Stimulated activated naive CD8-positive, alpha-beta T cell treated with anti-CD3 and anti-CD28 coated beads, Interleukin-15, amount 100 ng/mL, for 72 hours (primary cell): ENCODE data around the gene SLFN13.
A peak's percentile ranks its signal among the peaks of the same experiment; 100 is the strongest.
"Not testable (repeated sequence)": the region's sequence is repeated elsewhere in the genome, so short reads cannot be mapped to it uniquely, and the experiment has no call there.

Experiments used
- ATAC-seq: fragments of 150-1000 bp; cut with Tn5 transposase; 2 replicates; pipeline ENCODE4 v1.10.0; 2021; ENCODE audit warnings: mild to moderate bottlenecking, moderate library complexity
- DNase-seq, 2 donors: peaks; one replicate each; pipeline ENCODE4 v3.0.0; 2021 to 2022
- H3K27ac Mint-ChIP-seq, 2 donors: one replicate each; pipeline ENCODE4 v1.8.0; 2022; ENCODE audit warnings: mild to moderate bottlenecking in 2 of 2, mixed read lengths in 2 of 2, moderate library complexity in 2 of 2
- H3K27me3 Mint-ChIP-seq: one replicate; pipeline ENCODE4 v1.8.0; 2022; ENCODE audit warnings: mixed read lengths
- H3K4me1 Mint-ChIP-seq: one replicate; pipeline ENCODE4 v1.8.0; 2022; ENCODE audit warnings: mild to moderate bottlenecking, mixed read lengths
- H3K4me3 Mint-ChIP-seq, 2 donors: one replicate each; pipeline ENCODE4 v1.8.0; 2022; ENCODE audit warnings: mild to moderate bottlenecking in 2 of 2, mixed read lengths in 2 of 2, moderate library complexity in 1 of 2
- H3K9me3 Mint-ChIP-seq, 2 donors: one replicate each; pipeline ENCODE4 v1.8.0; 2022; ENCODE audit warnings: mixed read lengths in 2 of 2

SLFN13 gene

DNA sequence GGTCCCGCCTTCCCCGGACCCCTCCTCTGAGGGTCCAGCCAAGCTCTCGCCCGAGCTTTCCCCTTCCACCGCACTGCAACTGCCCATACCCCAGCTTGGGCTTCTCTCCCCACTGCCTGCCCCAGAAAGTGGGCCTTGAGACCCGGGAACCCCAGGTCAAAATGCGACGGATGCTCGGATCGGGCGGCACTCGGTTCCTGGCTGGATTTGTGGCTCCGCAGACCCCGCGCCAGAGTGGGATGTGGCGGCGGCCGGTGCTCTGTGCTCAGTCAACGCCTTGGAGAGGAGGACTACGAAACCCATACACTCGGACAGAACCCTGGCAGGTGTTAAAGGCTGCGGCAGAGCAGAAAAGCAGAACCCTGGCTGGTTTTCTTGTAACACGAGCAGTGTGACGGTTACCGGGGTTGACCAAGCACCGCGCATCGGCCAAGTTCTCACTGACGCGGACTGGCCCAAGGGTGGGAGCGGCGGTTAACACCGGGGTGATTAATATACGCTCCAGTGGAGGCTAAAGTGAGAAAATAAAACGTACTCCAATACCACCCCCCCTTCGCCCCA lies 885 bp upstream of the SLFN13 start:
- DNase-seq (no peak), ATAC-seq (no peak)
- H3K4me3 Mint-ChIP-seq = peak overlapping the region in 1 of 2 donors; percentile 27
- H3K27ac Mint-ChIP-seq = no peak overlapping the region
- peaks cover 0 to 2% of the 10 kb centered on the region in 2 donors for H3K9me3 Mint-ChIP-seq
- peaks cover 36% of the 10 kb centered on the region for H3K4me1 Mint-ChIP-seq
- no peaks in the 10 kb centered on the region for H3K27me3 Mint-ChIP-seq

GRCh38 chr17:35448899-35449227 lies 297 bp upstream of the SLFN13 start:
- peak overlapping the region in 1 of 2 donors; percentile 48 for H3K27ac Mint-ChIP-seq
- H3K9me3 Mint-ChIP-seq = no peaks in the 10 kb centered on the region
- peaks cover 36% of the 10 kb centered on the region for H3K4me1 Mint-ChIP-seq
- H3K4me3 Mint-ChIP-seq = peak overlapping the region; percentile 76 to 79
- no peak for DNase-seq
- no peak for ATAC-seq
- H3K27me3 Mint-ChIP-seq = no peaks in the 10 kb centered on the region

- Mint-ChIP-seq H3K27ac (peak overlapping the region in 1 of 2 donors; percentile 12), H3K27me3 (no peaks in the 10 kb centered on the region), H3K4me1 (peaks cover 36% of the 10 kb centered on the region), H3K4me3 (peak overlapping the region; percentile 76 to 79), H3K9me3 (no peaks in the 10 kb centered on the region)
- ATAC-seq (no peak), DNase-seq (no peak)
Measured at GRCh38 chr17:35447499-35447898, 1.1 kb downstream of the SLFN13 start.

DNA sequence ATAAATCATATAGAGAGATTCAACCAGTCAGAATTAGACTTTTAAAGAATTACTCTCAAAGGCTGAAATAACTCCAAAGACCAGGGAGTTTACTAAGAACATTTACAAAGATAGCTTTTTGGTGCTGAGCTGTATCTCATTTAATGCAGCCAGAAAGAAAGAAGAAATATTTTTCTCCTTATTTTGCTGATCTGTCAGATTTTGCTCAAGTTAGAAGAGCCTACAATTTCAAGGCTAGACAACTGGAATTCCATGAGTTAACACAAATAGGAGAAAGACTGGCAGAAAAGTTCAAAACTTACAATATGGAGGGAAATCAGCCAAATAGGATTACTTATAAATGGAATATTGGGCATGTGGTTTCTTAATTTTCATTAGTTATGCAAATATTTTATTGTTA lies 10.1 kb downstream of the SLFN13 start:
- no peak for ATAC-seq
- no peak for DNase-seq
- Mint-ChIP-seq H3K4me3 (no peak overlapping the region), H3K4me1 (peaks cover 13% of the 10 kb centered on the region), H3K27me3 (no peaks in the 10 kb centered on the region), H3K27ac (no peak overlapping the region), H3K9me3 (no peaks in the 10 kb centered on the region)

DNA sequence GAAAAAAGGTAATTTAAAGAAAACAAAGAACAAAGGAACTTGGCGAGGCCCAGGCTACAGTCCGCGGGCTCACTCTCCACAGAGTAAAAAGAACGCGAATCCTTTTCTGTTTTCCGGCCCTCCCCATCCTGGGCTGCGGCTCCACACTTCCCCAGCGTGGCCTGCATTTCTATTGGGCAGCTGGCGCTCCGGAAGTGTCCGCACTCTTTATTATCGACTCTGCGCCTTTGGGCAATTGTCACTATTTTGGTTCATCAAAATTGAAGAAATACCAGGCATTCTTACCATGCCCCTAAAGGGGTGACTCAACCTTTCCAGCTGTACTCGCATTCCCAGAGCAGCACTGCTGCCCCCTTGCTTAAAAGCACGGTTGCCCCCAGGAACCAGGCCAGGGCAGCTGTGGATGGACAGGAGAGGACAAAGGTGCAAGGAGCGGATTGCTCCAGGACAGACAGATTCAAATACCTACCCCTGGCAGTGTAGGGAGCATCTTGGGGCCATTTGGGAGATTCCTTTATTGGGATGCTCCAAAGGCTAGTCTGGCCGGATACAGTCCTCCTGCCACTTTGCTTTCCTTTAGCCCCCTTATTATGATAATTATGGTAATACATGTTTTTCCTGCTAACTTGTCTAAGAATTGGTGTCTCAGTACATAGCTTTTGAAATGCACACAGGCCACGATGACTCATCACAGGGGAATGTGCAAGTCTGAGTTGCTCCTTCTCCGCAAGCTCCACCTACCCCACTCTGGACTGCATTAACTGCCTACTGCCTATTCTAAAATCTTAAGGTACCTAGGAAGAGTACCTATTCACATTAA lies 15.3 kb downstream of the SLFN13 start:
- H3K27me3 Mint-ChIP-seq = no peaks in the 10 kb centered on the region
- DNase-seq (peak; percentile 58 to 75), ATAC-seq (peak; percentile 93)
- peak overlapping the region; percentile 96 to 97 for H3K4me3 Mint-ChIP-seq
- peak overlapping the region; percentile 96 to 98 for H3K27ac Mint-ChIP-seq
- peaks cover 64% of the 10 kb centered on the region for H3K4me1 Mint-ChIP-seq
- no peaks in the 10 kb centered on the region for H3K9me3 Mint-ChIP-seq

DNA sequence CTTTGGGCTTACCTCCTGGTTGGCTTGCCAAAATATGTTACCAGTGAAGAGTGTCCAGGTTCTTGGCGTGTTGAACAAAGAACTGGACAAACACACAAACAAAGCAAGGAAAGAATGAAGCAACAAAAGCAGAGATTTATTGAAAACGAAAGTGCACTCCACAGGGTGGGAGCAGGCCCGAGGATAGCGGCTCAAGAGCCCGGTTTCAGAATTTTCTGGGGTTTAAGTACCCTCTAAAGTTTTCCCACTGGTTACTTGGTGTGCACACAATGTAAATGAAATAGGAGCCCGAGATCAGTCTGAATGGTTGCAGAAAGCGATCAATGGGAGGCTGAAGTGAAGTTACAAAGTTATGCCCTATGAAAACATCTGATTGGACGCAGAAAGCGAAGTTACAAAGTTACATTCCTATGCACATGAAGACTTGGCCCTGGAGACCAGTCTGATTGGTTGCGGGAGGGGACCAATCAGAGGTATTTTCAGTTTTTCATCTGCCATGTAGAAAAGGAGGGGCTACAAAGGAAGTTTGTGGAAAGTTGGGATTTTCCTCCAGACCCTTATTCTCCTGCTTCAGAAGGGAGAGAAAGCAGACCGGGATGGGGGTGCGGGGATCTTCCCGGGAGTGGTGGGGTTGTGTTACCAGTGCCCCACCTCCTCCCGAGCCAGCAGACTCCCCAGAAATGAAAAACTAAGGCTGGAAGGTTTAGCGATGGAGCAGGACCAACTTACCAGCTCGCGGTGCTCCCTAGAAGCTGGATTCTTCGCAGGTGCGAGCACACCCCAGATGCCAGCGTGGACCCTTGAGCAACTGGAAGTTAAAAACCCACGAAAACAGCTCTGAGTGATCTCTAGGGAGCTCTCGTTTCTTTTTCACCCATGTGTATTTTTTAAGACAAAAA lies 16.1 kb downstream of the SLFN13 start, which contains the start of gene SLFN12:
SLFN12 (minus strand) TSS at position 325 of the 899 bp plus-strand sequence. CDS start 9,472 bp downstream, outside the sequence.
- ATAC-seq (peak; percentile 84), DNase-seq (peak; percentile 38 to 53)
- H3K9me3 Mint-ChIP-seq = no peaks in the 10 kb centered on the region
- peaks cover 72% of the 10 kb centered on the region for H3K4me1 Mint-ChIP-seq
- H3K27me3 Mint-ChIP-seq = no peaks in the 10 kb centered on the region
- peak within 1 kb of the TSS; percentile 96 to 98 for H3K27ac Mint-ChIP-seq
- H3K4me3 Mint-ChIP-seq = peak within 1 kb of the TSS; percentile 96 to 97

- Mint-ChIP-seq H3K27me3 (no peaks in the 10 kb centered on the region), H3K4me1 (peaks cover 82% of the 10 kb centered on the region), H3K27ac (no peak overlapping the region), H3K9me3 (no peaks in the 10 kb centered on the region), H3K4me3 (no peak overlapping the region)
- DNase-seq (no peak), ATAC-seq (no peak)
Measured at GRCh38 chr17:35429702-35430101, 18.9 kb downstream of the SLFN13 start.

DNA sequence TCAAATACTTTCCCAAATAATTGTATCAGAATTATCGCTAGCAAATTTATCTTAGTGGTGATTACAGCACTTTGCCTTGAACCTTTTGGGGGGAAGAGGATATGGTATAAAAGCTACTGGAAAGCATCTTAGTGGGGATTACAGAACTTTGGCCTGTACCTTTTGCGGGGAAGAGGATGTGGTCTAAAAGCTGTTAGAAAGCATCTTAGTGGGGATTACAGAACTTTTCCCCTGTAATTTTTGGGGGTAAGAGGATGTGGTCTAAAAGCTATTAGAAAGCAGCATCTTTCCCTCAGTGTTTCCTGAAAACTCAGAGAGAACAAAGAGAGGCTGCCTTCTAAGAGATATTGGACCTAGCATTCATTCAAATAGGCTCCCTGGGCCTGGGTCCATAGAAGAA lies 20.3 kb downstream of the SLFN13 start:
- no peaks in the 10 kb centered on the region for H3K9me3 Mint-ChIP-seq
- ATAC-seq (peak; percentile 48), DNase-seq (no peak)
- peaks cover 67% of the 10 kb centered on the region for H3K4me1 Mint-ChIP-seq
- no peak overlapping the region for H3K27ac Mint-ChIP-seq
- H3K27me3 Mint-ChIP-seq = no peaks in the 10 kb centered on the region
- H3K4me3 Mint-ChIP-seq = peak overlapping the region; percentile 11 to 29

DNA sequence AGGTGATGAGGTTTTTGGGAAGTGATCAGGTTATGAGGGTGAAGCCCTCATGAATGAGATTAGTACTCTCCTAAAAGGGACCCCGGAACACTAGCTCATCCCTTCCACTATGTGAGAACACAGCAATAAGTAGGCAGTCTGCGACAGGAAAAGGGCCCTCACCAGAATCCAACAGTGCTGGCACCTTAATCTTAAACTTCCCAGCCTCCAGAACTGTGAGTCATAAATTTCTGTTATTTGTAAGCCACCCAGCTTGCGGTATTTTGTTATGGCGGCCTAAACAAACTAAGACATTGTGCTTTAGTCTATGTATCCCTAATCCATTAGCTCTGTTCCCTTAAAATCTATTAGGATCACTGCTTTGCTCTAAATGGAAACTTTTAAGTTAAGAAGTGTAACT lies 24.8 kb downstream of the SLFN13 start:
- DNase-seq = no peak
- ATAC-seq = no peak
- Mint-ChIP-seq H3K27ac (no peak overlapping the region), H3K4me3 (no peak overlapping the region), H3K4me1 (peaks cover 24% of the 10 kb centered on the region), H3K27me3 (no peaks in the 10 kb centered on the region), H3K9me3 (no peaks in the 10 kb centered on the region)

GRCh38 chr17:35421069-35421468 lies 27.5 kb downstream of the SLFN13 start:
- H3K27ac Mint-ChIP-seq, H3K4me1 Mint-ChIP-seq, H3K27me3 Mint-ChIP-seq, H3K9me3 Mint-ChIP-seq, ATAC-seq, H3K4me3 Mint-ChIP-seq, DNase-seq: not testable (repeated sequence)

- H3K27ac Mint-ChIP-seq = no peak overlapping the region
- DNase-seq = no peak
- no peaks in the 10 kb centered on the region for H3K27me3 Mint-ChIP-seq
- ATAC-seq = no peak
- peaks cover 5 to 12% of the 10 kb centered on the region in 2 donors for H3K9me3 Mint-ChIP-seq
- no peaks in the 10 kb centered on the region for H3K4me1 Mint-ChIP-seq
- H3K4me3 Mint-ChIP-seq = no peak overlapping the region
Measured at GRCh38 chr17:35416659-35417058, 31.9 kb downstream of the SLFN13 start.

- not testable (repeated sequence) for H3K27me3 Mint-ChIP-seq, H3K4me1 Mint-ChIP-seq, DNase-seq, ATAC-seq, H3K4me3 Mint-ChIP-seq, H3K27ac Mint-ChIP-seq
- peaks cover 5 to 12% of the 10 kb centered on the region in 2 donors for H3K9me3 Mint-ChIP-seq
Measured at GRCh38 chr17:35414707-35415106, 33.9 kb downstream of the SLFN13 start.

GRCh38 chr17:35414247-35414646 lies 34.3 kb downstream of the SLFN13 start:
- Mint-ChIP-seq H3K4me1 (no peaks in the 10 kb centered on the region), H3K27ac (no peak overlapping the region), H3K9me3 (peaks cover 5 to 12% of the 10 kb centered on the region in 2 donors), H3K4me3 (no peak overlapping the region), H3K27me3 (no peaks in the 10 kb centered on the region)
- no peak for ATAC-seq
- DNase-seq = no peak

DNA sequence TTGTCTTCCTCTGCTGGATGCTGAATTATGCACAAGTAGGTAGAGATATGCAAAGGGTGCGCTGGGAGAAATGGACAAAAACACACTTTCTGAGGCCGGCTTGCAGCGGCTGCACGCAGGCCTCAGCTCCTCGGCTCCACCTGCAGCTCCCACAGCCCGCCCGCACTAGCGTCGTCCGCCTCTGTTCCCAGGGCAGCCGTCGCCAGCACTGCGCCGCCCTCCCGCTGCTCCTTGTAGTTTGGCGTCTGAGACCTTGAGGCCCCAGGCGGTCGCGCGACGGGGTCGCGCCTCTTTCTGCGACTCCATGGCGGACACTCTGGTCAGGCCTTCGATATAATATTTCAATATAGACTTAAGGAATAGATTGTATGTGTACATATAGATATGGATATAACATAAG lies 41.0 kb downstream of the SLFN13 start:
- H3K4me3 Mint-ChIP-seq = no peak overlapping the region
- no peaks in the 10 kb centered on the region for H3K9me3 Mint-ChIP-seq
- H3K27ac Mint-ChIP-seq = no peak overlapping the region
- H3K4me1 Mint-ChIP-seq = peaks cover 7% of the 10 kb centered on the region
- ATAC-seq (no peak), DNase-seq (no peak)
- no peaks in the 10 kb centered on the region for H3K27me3 Mint-ChIP-seq

GRCh38 chr17:35406568-35406967 lies 42.0 kb downstream of the SLFN13 start:
- no peak overlapping the region for H3K4me3 Mint-ChIP-seq
- H3K9me3 Mint-ChIP-seq = no peaks in the 10 kb centered on the region
- peaks cover 7% of the 10 kb centered on the region for H3K4me1 Mint-ChIP-seq
- no peak overlapping the region for H3K27ac Mint-ChIP-seq
- H3K27me3 Mint-ChIP-seq = no peaks in the 10 kb centered on the region
- DNase-seq = no peak
- no peak for ATAC-seq

- no peak for DNase-seq
- no peak overlapping the region for H3K4me3 Mint-ChIP-seq
- peak; percentile 95 for ATAC-seq
- peaks cover 7% of the 10 kb centered on the region for H3K4me1 Mint-ChIP-seq
- no peaks in the 10 kb centered on the region for H3K9me3 Mint-ChIP-seq
- no peaks in the 10 kb centered on the region for H3K27me3 Mint-ChIP-seq
- peak overlapping the region in 1 of 2 donors; percentile 57 for H3K27ac Mint-ChIP-seq
Measured at GRCh38 chr17:35404360-35404759, 44.2 kb downstream of the SLFN13 start.
